Measurements from ENCODE around the gene FKBP3. TPM values are rescaled to one million over a fixed set of nuclear protein-coding genes. Genes with fewer than 3 reads are reported as not detected.
"Not testable (repeated sequence)": the region's sequence is repeated elsewhere in the genome, so short reads cannot be mapped to it uniquely, and the experiment has no call there.

The FKBP3 gene
- total RNA-seq, 3 donors from 2014 or later, result 25.8 to 41.3 (median 41.0) TPM

DNA sequence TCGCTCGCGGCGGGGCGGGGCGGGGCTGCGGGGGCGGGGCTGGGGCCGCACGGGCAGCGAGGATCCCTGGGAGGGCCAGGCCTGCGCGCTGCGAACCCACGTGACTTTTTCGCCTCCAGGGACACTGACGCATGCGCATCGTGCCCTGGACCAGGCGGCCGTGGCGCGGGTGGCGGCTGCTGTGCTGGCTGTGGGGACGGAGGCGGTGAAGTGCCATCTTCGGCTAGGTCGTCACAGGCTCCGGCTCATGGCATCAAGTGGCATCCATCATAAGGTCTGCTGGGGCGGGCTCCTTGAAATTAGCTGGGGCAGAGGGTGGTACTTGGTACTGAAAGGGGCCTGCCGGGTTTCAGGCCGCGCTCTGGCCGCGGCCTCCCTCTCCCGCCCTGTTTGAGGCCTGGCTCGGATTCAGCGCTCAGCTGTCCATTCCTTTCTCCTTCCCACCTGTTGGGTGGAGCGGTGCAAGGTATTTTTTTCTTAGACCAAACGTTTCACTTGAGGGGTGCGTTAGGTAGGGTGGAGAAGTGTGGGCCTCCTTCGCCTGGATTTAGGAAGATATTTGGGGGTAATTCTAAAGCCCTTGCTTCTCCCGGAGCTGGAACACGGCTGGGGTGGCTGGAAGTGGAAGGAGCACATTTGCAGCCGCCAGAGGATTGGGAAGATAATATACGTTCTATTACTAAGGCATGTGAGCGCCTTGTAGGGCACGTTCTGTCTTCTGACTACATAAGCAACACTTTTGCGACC lies 50.1 kb downstream of the FKBP3 start, which contains the start of gene PRPF39:
PRPF39 (plus strand) TSS at position 141 of the 747 bp plus-strand sequence. CDS start 11,124 bp downstream, outside the sequence.
- peaks cover 0 to 14% of the 10 kb centered on the region in 2 donors for H3K4me1 ChIP-seq
- intact Hi-C loops (cut with DNase I; ENCODE audit: low total_unique reads), result no loop called here
- TF ChIP-seq POLR2A (IDR thresholded peaks at IDR 0.05) (peak; percentile 71), POLR2AphosphoS5 (IDR thresholded peaks at IDR 0.05) (peak; percentile 93 to 97 (median 95))
- TF ChIP-seq, protein P1, sequence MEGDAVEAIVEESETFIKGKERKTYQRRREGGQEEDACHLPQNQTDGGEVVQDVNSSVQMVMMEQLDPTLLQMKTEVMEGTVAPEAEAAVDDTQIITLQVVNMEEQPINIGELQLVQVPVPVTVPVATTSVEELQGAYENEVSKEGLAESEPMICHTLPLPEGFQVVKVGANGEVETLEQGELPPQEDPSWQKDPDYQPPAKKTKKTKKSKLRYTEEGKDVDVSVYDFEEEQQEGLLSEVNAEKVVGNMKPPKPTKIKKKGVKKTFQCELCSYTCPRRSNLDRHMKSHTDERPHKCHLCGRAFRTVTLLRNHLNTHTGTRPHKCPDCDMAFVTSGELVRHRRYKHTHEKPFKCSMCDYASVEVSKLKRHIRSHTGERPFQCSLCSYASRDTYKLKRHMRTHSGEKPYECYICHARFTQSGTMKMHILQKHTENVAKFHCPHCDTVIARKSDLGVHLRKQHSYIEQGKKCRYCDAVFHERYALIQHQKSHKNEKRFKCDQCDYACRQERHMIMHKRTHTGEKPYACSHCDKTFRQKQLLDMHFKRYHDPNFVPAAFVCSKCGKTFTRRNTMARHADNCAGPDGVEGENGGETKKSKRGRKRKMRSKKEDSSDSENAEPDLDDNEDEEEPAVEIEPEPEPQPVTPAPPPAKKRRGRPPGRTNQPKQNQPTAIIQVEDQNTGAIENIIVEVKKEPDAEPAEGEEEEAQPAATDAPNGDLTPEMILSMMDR (IDR thresholded peaks at IDR 0.05), result no peak
- H3K36me3 ChIP-seq, result no peaks in the 10 kb centered on the region
- H3K27me3 ChIP-seq, result no peaks in the 10 kb centered on the region
- no peaks in the 10 kb centered on the region for H3K9me3 ChIP-seq
- DNase-seq (ENCODE audit: low spot score in 2 of 2), result peak; percentile 92 to 93
- H3K27ac ChIP-seq, result peak within 1 kb of the TSS; percentile 87
- peak within 1 kb of the TSS; percentile 56 to 80 (median 74) for H3K4me3 ChIP-seq

DNA sequence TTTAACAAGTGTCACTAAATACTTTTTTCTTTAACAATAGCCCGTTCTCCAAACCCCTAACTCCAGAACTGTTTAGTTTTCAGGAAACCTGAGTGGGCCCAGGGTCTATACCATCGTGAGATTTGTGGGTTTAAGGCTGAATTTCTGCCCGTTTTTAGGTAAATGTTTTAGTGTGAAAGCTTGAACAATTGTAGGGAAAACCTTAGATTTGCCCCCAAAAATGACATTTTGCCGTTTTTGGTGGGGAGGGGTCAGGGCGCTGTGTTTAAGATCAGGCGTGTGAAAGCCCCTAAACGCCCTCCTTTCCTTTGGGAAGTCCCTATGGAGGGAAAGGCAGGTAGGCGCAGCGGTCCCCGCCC lies 50.7 kb downstream of the FKBP3 start:
- Histone ChIP-seq H3K27me3 (no peaks in the 10 kb centered on the region), H3K9me3 (no peaks in the 10 kb centered on the region), H3K4me1 (peaks cover 0 to 14% of the 10 kb centered on the region in 2 donors), H3K4me3 (peak overlapping the region; percentile 56 to 80 (median 74)), H3K27ac (peak overlapping the region; percentile 87), H3K36me3 (no peaks in the 10 kb centered on the region)
- intact Hi-C loops (cut with DNase I; ENCODE audit: low total_unique reads), result no loop called here
- TF ChIP-seq POLR2A (IDR thresholded peaks at IDR 0.05) (no peak), POLR2AphosphoS5 (IDR thresholded peaks at IDR 0.05) (no peak)
- TF ChIP-seq, protein P1 (IDR thresholded peaks at IDR 0.05), result no peak
- DNase-seq (ENCODE audit: low spot score in 2 of 2), result no peak

DNA sequence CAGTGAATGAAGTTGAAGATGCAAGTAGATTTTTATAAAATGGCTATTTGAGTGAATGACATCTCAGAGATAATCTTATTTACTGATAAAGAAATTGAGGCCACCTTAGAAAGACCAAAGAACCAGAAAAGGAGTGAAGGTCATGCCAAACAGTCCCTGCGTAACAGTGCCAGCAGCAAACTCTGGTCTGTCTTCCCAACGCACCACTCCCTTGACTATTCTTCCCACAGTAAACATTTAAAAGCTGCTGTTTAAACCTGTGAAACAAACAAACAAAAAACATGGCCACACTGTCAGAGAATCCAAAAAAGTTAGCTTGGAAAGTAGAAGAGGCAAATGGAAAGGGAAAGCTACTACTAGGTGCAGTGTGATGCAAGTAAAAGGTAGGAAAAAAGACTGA lies 51.9 kb downstream of the FKBP3 start:
- peaks cover 0 to 14% of the 10 kb centered on the region in 2 donors for H3K4me1 ChIP-seq
- no peaks in the 10 kb centered on the region for H3K9me3 ChIP-seq
- no peaks in the 10 kb centered on the region for H3K27me3 ChIP-seq
- H3K27ac ChIP-seq, result no peak overlapping the region
- TF ChIP-seq, protein P1 (IDR thresholded peaks at IDR 0.05), result no peak
- TF ChIP-seq POLR2AphosphoS5 (IDR thresholded peaks at IDR 0.05), result no peak
- TF ChIP-seq POLR2A (IDR thresholded peaks at IDR 0.05), result no peak
- DNase-seq (ENCODE audit: low spot score in 2 of 2), result no peak
- no peak overlapping the region for H3K4me3 ChIP-seq
- intact Hi-C loops (cut with DNase I; ENCODE audit: low total_unique reads), result no loop called here
- no peaks in the 10 kb centered on the region for H3K36me3 ChIP-seq

DNA sequence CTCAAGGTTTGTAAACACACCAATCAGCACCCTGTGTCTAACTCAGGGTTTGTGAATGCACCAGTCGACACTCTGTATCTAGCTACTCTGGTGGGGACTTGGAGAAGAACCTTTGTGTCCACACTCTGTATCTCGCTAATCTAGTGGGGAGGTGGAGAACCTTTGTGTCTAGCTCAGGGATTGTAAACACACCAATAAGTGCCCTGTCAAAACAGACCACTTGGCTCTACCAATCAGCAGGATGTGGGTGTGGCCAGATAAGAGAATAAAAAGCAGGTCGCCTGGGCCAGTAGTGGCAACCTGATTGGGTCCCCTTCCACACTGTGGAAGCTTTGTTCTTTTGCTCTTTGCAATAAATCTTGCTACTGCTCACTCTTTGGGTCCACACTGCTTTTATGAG lies 53.2 kb downstream of the FKBP3 start:
- H3K27ac ChIP-seq; DNase-seq (ENCODE audit: low spot score in 2 of 2); H3K4me1 ChIP-seq; H3K4me3 ChIP-seq; H3K36me3 ChIP-seq; intact Hi-C loops (cut with DNase I; ENCODE audit: low total_unique reads); H3K27me3 ChIP-seq; H3K9me3 ChIP-seq: not testable (repeated sequence)

DNA sequence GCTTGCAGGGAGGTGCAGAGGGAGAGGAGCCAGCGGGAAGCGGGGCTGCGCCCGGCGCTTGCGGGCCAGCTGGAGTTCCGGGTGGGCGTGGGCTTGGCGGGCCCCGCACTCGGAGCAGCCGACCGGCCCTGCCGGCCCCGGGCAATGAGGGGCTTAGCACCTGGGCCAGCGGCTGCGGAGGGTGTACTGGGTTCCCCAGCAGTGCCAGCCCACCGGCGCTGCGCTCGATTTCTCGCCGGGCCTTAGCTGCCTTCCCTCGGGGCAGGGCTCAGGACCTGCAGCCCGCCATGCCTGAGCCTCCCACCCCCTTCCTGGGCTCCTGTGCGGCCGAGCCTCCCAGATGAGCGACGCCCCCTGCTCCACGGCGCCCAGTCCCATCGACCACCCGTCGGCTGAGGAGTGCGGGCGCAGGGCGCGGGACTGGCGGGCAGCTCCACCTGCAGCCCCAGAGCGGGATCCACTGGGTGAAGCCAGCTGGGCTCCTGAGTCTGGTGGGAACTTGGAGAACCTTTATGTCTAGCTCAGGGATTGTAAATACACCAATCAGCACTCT lies 53.8 kb downstream of the FKBP3 start:
- H3K4me3 ChIP-seq; H3K36me3 ChIP-seq; H3K9me3 ChIP-seq; H3K4me1 ChIP-seq; H3K27ac ChIP-seq; DNase-seq (ENCODE audit: low spot score in 2 of 2); intact Hi-C loops (cut with DNase I; ENCODE audit: low total_unique reads); H3K27me3 ChIP-seq: not testable (repeated sequence)

DNA sequence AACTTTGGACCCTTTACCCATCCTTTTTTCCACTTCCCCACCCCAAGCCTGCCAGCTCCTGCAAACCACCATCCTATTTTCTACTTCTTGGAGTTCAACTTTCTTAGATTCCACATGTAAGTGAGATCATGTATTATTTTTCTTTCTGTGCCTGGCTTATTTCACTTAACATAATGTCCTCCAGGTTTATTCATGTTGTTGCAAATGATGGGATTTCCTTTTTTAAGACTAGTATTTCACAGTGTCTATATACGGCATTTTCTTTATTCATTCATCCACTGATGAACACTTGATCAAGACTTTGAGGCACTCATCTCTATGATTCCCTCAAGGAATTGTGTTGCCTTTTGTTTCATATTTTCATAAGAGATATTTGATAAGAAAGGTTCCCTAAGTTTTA lies 56.0 kb downstream of the FKBP3 start:
- Histone ChIP-seq H3K27ac (no peak overlapping the region), H3K4me1 (no peaks in the 10 kb centered on the region), H3K27me3 (no peaks in the 10 kb centered on the region), H3K4me3 (no peak overlapping the region), H3K9me3 (no peaks in the 10 kb centered on the region), H3K36me3 (no peaks in the 10 kb centered on the region)
- intact Hi-C loops (cut with DNase I; ENCODE audit: low total_unique reads), result no loop called here
- DNase-seq (ENCODE audit: low spot score in 2 of 2), result no peak
- TF ChIP-seq POLR2AphosphoS5 (IDR thresholded peaks at IDR 0.05), result no peak
- TF ChIP-seq, protein P1 (IDR thresholded peaks at IDR 0.05), result no peak
- no peak for TF ChIP-seq POLR2A (IDR thresholded peaks at IDR 0.05)
